ENCODE results near the gene ADH4.

- no peak for TF ChIP-seq CTCF (conservative IDR thresholded peaks at IDR 0.05; ENCODE audit: low read depth, low read length)
- no peak for TF ChIP-seq EZH2 (IDR thresholded peaks at IDR 0.05; ENCODE audit: borderline replicate concordance, low read depth, low read length, poor library complexity, severe bottlenecking)
Measured at GRCh38 chr4:99144070-99144469, at the start of gene ADH4.

Data from A673 (cell line).